Measurements from ENCODE around the gene EPB41L5. TPM values are rescaled to one million over a fixed set of nuclear protein-coding genes. Genes with fewer than 3 reads are reported as not detected.

The EPB41L5 gene
- total and polyA plus RNA-seq, 8 donors, result 5.3 to 64.5 (median 28.5) TPM

GRCh38 chr2:120208381-120209353 is 195.8 kb downstream of the EPB41L5 start:
- Histone ChIP-seq H3K27me3 (no peaks in the 10 kb centered on the region), H3K4me1 (peaks cover 0 to 8% (median 0%) of the 10 kb centered on the region in 4 donors), H3K4me3 (no peak overlapping the region), H3K9me3 (no peaks in the 10 kb centered on the region), H3K27ac (peak overlapping the region in 1 of 5 donors; percentile 35), H3K36me3 (no peaks in the 10 kb centered on the region)
- intact Hi-C loops (cut with DNase I; ENCODE audit: low total_unique reads), result no loop called here
- TF ChIP-seq EP300 (IDR thresholded peaks at IDR 0.05) (no peak), POLR2A (IDR thresholded peaks at IDR 0.05) (no peak), POLR2AphosphoS5 (IDR thresholded peaks at IDR 0.05) (no peak)
- TF ChIP-seq, protein P1, sequence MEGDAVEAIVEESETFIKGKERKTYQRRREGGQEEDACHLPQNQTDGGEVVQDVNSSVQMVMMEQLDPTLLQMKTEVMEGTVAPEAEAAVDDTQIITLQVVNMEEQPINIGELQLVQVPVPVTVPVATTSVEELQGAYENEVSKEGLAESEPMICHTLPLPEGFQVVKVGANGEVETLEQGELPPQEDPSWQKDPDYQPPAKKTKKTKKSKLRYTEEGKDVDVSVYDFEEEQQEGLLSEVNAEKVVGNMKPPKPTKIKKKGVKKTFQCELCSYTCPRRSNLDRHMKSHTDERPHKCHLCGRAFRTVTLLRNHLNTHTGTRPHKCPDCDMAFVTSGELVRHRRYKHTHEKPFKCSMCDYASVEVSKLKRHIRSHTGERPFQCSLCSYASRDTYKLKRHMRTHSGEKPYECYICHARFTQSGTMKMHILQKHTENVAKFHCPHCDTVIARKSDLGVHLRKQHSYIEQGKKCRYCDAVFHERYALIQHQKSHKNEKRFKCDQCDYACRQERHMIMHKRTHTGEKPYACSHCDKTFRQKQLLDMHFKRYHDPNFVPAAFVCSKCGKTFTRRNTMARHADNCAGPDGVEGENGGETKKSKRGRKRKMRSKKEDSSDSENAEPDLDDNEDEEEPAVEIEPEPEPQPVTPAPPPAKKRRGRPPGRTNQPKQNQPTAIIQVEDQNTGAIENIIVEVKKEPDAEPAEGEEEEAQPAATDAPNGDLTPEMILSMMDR (IDR thresholded peaks at IDR 0.05), result no peak
- no peak for DNase-seq
- 89 to 95% (median 91%) methylated on average over 9 to 10 of the region's 10 CpGs for WGBS, 5 donors

DNA sequence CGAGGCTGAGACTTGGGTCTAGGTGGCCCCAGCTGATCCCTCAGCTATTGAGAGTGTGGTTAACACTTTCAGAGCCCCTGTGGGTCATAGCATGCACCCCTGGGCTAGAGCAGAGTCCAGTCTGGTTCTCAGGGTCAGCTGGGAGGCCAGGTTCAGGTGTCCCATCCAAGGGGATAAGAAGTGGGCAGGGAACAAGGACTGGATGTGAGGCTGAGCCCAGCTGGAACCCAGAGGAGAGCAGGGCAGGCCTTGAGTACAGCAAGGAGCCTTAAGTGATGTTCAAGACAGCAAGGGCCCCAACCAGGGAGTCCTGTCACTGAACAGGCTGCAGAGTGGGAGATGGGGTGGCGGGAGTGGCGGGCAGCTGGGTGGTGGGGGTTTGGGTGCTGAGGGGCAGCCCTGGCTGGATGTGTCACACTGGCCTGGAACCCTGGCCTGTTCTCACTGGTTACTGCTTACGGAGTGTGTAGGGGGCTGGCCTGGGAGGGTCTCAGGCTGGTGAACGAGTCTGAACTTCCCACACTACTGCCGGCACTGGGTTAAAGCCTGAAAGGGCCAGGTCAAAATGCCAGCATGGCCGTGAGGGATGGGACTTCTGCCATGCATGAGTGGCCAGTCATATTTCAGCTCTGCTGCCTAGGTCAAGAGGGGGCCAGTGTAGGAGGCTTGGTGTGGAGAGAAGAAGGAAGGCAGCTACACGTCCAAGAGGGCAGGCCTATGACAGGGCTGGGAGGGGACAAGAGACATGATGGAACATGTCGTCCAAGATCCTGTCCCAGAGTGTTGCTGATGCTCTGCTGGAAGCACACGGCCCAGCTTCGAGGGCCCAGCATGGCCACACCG is 196.8 kb downstream of the EPB41L5 start:
- intact Hi-C loops (cut with DNase I; ENCODE audit: low total_unique reads), result no loop called here
- TF ChIP-seq POLR2A (IDR thresholded peaks at IDR 0.05), result no peak
- TF ChIP-seq POLR2AphosphoS5 (IDR thresholded peaks at IDR 0.05), result no peak
- TF ChIP-seq EP300 (IDR thresholded peaks at IDR 0.05), result no peak
- TF ChIP-seq, protein P1 (IDR thresholded peaks at IDR 0.05), result no peak
- H3K36me3 ChIP-seq, result no peaks in the 10 kb centered on the region
- H3K9me3 ChIP-seq, result no peaks in the 10 kb centered on the region
- H3K27me3 ChIP-seq, result no peaks in the 10 kb centered on the region
- peak overlapping the region in 2 of 5 donors; percentile 29 to 35 for H3K27ac ChIP-seq
- H3K4me3 ChIP-seq, result no peak overlapping the region
- no peak for DNase-seq
- WGBS, 5 donors, result 75 to 85% (median 82%) methylated on average over 9 to 12 of the region's 12 CpGs
- H3K4me1 ChIP-seq, result no peaks in the 10 kb centered on the region

DNA sequence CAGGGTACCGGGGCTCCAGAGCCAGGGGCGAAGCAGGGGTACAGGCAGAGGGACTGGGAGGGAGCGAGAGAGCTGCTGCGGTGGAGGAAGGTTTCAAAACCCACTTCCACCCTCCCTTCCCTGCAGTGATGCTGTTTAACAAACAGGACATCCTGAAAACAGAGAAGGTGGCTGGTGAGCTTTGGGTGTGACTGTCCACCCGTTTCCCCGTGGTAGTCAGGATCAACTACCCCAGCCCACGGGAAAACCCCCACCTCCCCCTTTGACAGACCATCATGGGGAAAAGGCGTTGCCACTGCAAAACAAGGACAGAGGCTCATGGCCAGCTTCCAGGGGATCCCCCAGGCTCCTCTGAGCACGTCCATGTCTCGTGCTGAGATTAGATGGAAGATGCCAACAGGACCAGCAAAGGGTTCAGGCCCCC is 197.4 kb downstream of the EPB41L5 start:
- Histone ChIP-seq H3K4me3 (no peak overlapping the region), H3K27me3 (no peaks in the 10 kb centered on the region), H3K27ac (peak overlapping the region in 2 of 5 donors; percentile 29 to 35), H3K4me1 (no peaks in the 10 kb centered on the region), H3K9me3 (no peaks in the 10 kb centered on the region), H3K36me3 (no peaks in the 10 kb centered on the region)
- intact Hi-C loops (cut with DNase I; ENCODE audit: low total_unique reads), result no loop called here
- DNase-seq, result no peak
- WGBS, 5 donors, result 45 to 79% (median 66%) methylated on average over 10 of the region's 10 CpGs
- TF ChIP-seq POLR2A (IDR thresholded peaks at IDR 0.05), result no peak
- TF ChIP-seq EP300 (IDR thresholded peaks at IDR 0.05), result no peak
- TF ChIP-seq, protein P1 (IDR thresholded peaks at IDR 0.05), result no peak
- TF ChIP-seq POLR2AphosphoS5 (IDR thresholded peaks at IDR 0.05), result no peak

DNA sequence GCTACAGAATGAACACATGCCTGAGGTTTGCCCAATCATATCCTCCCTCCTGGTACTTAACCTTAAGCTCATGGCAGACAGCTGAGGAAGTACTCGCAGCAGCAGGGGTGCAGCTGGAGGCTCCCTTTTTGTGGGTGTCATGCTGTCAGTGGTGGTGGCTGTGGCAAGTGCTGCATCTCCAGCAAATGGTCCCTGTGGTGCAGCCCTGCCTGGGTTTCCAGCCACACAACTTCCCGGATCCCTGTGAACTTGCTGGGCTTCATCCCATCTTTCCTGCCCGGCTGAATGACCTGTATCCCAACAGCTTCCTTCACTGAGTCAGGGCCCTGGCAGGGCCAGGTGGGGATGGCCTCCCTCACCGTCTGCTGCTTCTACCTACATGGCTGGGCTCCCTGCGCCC is 205.3 kb downstream of the EPB41L5 start:
- H3K27me3 ChIP-seq, result no peaks in the 10 kb centered on the region
- TF ChIP-seq EP300 (IDR thresholded peaks at IDR 0.05) (no peak), POLR2A (IDR thresholded peaks at IDR 0.05) (no peak), POLR2AphosphoS5 (IDR thresholded peaks at IDR 0.05) (no peak)
- TF ChIP-seq, protein P1 (IDR thresholded peaks at IDR 0.05), result no peak
- 96 to 100% (median 97%) methylated on average over 3 to 5 of the region's 5 CpGs for WGBS, 5 donors
- DNase-seq, result peak in 1 of 2 donors; percentile 24
- H3K9me3 ChIP-seq, result peaks cover 0 to 5% (median 0%) of the 10 kb centered on the region in 4 donors
- H3K36me3 ChIP-seq, result peaks cover 0 to 35% (median 17%) of the 10 kb centered on the region in 4 donors
- no peak overlapping the region for H3K4me3 ChIP-seq
- no peak overlapping the region for H3K27ac ChIP-seq
- peaks cover 9 to 34% (median 21%) of the 10 kb centered on the region in 4 donors for H3K4me1 ChIP-seq
- intact Hi-C loops (cut with DNase I; ENCODE audit: low total_unique reads), result no loop called here

All from stomach (tissue), 9 donors.